HG03469 (cell line): Measurements from ENCODE around the gene ZCCHC2.

Experiments
- ATAC-seq: cut with Tn5 transposase; IDR thresholded peaks from one replicate; pipeline ENCODE4 v1.9.1; 2021; ENCODE audit warnings: mild to moderate bottlenecking, moderate library complexity, moderate number of reproducible peaks; ENCODE audit not compliant: unreplicated experiment

ZCCHC2 gene

GRCh38 chr18:62605685-62606084, 82.9 kb downstream of the ZCCHC2 start:
- ATAC-seq, result no peak

- no peak for ATAC-seq
These were observed 83.3 kb downstream of the ZCCHC2 start for GRCh38 chr18:62606106-62606505.

- no peak for ATAC-seq
These were observed 84.5 kb downstream of the ZCCHC2 start for GRCh38 chr18:62607302-62607701.

- ATAC-seq, result no peak
These were observed 85.0 kb downstream of the ZCCHC2 start for GRCh38 chr18:62607708-62608428.

GRCh38 chr18:62609764-62610163, 86.9 kb downstream of the ZCCHC2 start:
- no peak for ATAC-seq

- ATAC-seq, result no peak
These were observed 87.5 kb downstream of the ZCCHC2 start for GRCh38 chr18:62610351-62610700.

- no peak for ATAC-seq
These were observed 88.0 kb downstream of the ZCCHC2 start for GRCh38 chr18:62610701-62611411.

- no peak for ATAC-seq
These were observed 88.8 kb downstream of the ZCCHC2 start for GRCh38 chr18:62611453-62612288.

- ATAC-seq, result no peak
These were observed 89.4 kb downstream of the ZCCHC2 start for GRCh38 chr18:62612289-62612645.

GRCh38 chr18:62612776-62613175, 90.0 kb downstream of the ZCCHC2 start:
- no peak for ATAC-seq

- ATAC-seq, result no peak
These were observed 91.7 kb downstream of the ZCCHC2 start for GRCh38 chr18:62614494-62614893.

- ATAC-seq, result no peak
These were observed 93.5 kb downstream of the ZCCHC2 start for GRCh38 chr18:62616331-62616805.

- ATAC-seq, result no peak
These were observed 95.2 kb downstream of the ZCCHC2 start for GRCh38 chr18:62617793-62618591.

- no peak for ATAC-seq
These were observed 95.9 kb downstream of the ZCCHC2 start for GRCh38 chr18:62618735-62619134.

GRCh38 chr18:62621546-62621945, 98.7 kb downstream of the ZCCHC2 start:
- ATAC-seq, result no peak

- ATAC-seq, result no peak
These were observed 102.2 kb downstream of the ZCCHC2 start for GRCh38 chr18:62625019-62625418.
